IMR-90 (cell line): ENCODE data around the gene CEP20. TPM values are rescaled to one million over a fixed set of nuclear protein-coding genes. Genes with fewer than 3 reads are reported as not detected.

Experiments
- ATAC-seq: fragments of 200-7000 bp; cut with Tn5 transposase; 2 replicates; pipeline ENCODE4 v1.9.1; 2020; ENCODE audit warnings: low read depth, mild to moderate bottlenecking, moderate library complexity
- BruUV-seq: library from RNA; stranded (reverse); fragments of 400-500 nt; replicated peaks from 2 replicates; lab custom pipeline; 2021; lab: Mats Ljungman, UMichigan
- CTCF ChIA-PET: fragments of 300-600 bp; formaldehyde crosslinking; extraction: SDS; loops from one replicate; lab custom pipeline; 2021; ENCODE audit warnings: antibody characterized with exemption; lab: Yijun Ruan, JAX
- POLR2A ChIA-PET: fragments of 300-600 bp; sonication (Branson Sonifier 250); formaldehyde crosslinking; loops from one replicate; lab custom pipeline; 2022; ENCODE audit warnings: antibody characterized with exemption; ENCODE audit not compliant: unreplicated experiment; lab: Charles Lee
- DNase-seq: peaks from one replicate; pipeline ENCODE4 v3.0.0; 2013
- H2AFZ ChIP-seq: replicated peaks from 2 replicates; pipeline ENCODE3; 2013; ENCODE audit warnings: low read length, mild to moderate bottlenecking; ENCODE audit not compliant: poor library complexity
- H2AK5ac ChIP-seq: 2 replicates; pipeline ENCODE4 v1.6.1; 2013; ENCODE audit warnings: low read depth, low read length, inconsistent platforms
- H2AK9ac ChIP-seq: replicated peaks from 2 replicates; pipeline ENCODE3; 2013; ENCODE audit warnings: mild to moderate bottlenecking, low read depth, low read length, moderate library complexity; ENCODE audit not compliant: poor library complexity
- H2BK120ac ChIP-seq: 2 replicates; pipeline ENCODE4 v1.6.1; 2013; ENCODE audit warnings: low read depth, low read length, inconsistent platforms
- H2BK15ac ChIP-seq: 3 replicates; pipeline ENCODE4 v1.6.1; 2013; ENCODE audit warnings: low read depth, low read length, inconsistent platforms
- H2BK20ac ChIP-seq: 2 replicates; pipeline ENCODE4 v1.6.1; 2013; ENCODE audit warnings: low read depth, mild to moderate bottlenecking, inconsistent platforms, low read length, moderate library complexity
- H2BK5ac ChIP-seq: 2 replicates; pipeline ENCODE4 v1.6.1; 2013; ENCODE audit warnings: mild to moderate bottlenecking, low read depth, low read length, inconsistent platforms; ENCODE audit not compliant: poor library complexity, severe bottlenecking
- H3K14ac ChIP-seq: replicated peaks from 2 replicates; pipeline ENCODE4 v1.6.1; 2013; ENCODE audit warnings: low read depth, low read length, inconsistent platforms
- H3K18ac ChIP-seq: 2 replicates; pipeline ENCODE4 v1.6.1; 2013; ENCODE audit warnings: low read depth, low read length, control low read depth
- H3K23ac ChIP-seq: 2 replicates; pipeline ENCODE4 v1.6.1; 2013; ENCODE audit warnings: low read depth, low read length, inconsistent platforms
- H3K27ac ChIP-seq: 2 replicates; pipeline ENCODE4 v1.5.1; 2013; ENCODE audit warnings: mild to moderate bottlenecking, control low read depth, low read length; ENCODE audit not compliant: insufficient read depth
- H3K27me3 ChIP-seq: 2 replicates; pipeline ENCODE4 v1.6.1; 2013; ENCODE audit warnings: low read length; ENCODE audit not compliant: control insufficient read depth, insufficient read depth
- H3K36me3 ChIP-seq: 2 replicates; pipeline ENCODE4 v1.6.1; 2013; ENCODE audit warnings: low read length, mixed read lengths; ENCODE audit not compliant: control insufficient read depth, insufficient read depth
- H3K4ac ChIP-seq: 2 replicates; pipeline ENCODE4 v1.6.1; 2013; ENCODE audit warnings: low read depth, low read length, inconsistent platforms
- H3K4me1 ChIP-seq: 2 replicates; pipeline ENCODE4 v1.6.1; 2013; ENCODE audit warnings: low read length, mixed read lengths; ENCODE audit not compliant: control insufficient read depth, insufficient read depth
- H3K4me2 ChIP-seq: 2 replicates; pipeline ENCODE4 v1.6.1; 2013; ENCODE audit warnings: low read depth, mild to moderate bottlenecking, control low read depth, low read length, moderate library complexity
- H3K4me3 ChIP-seq: 2 replicates; pipeline ENCODE4 v1.5.1; 2013; ENCODE audit warnings: low read depth, mild to moderate bottlenecking, control low read depth, low read length, moderate library complexity; ENCODE audit not compliant: insufficient read depth
- H3K56ac ChIP-seq: 2 replicates; pipeline ENCODE4 v1.6.1; 2013; ENCODE audit warnings: low read length, inconsistent platforms; ENCODE audit not compliant: insufficient read depth; ENCODE audit errors: extremely low read depth
- H3K79me1 ChIP-seq, 2 experiments: 2 replicates each; pipeline ENCODE4 v1.6.1; 2013; ENCODE audit warnings: low read length in 2 of 2, inconsistent platforms in 1 of 2, low read depth in 1 of 2
- H3K9ac ChIP-seq: 2 replicates; pipeline ENCODE4 v1.6.1; 2013; ENCODE audit warnings: low read depth, low read length, control low read depth
- H3K9me1 ChIP-seq: 2 replicates; pipeline ENCODE4 v1.6.1; 2013; ENCODE audit warnings: low read length, inconsistent platforms; ENCODE audit not compliant: insufficient read depth
- H3K9me3 ChIP-seq: 2 replicates; pipeline ENCODE4 v1.6.1; 2013; ENCODE audit warnings: low read length; ENCODE audit not compliant: control insufficient read depth, insufficient read depth
- H4K20me1 ChIP-seq: 2 replicates; pipeline ENCODE4 v1.6.1; 2013; ENCODE audit warnings: low read length, inconsistent platforms; ENCODE audit not compliant: insufficient read depth
- H4K5ac ChIP-seq: 2 replicates; pipeline ENCODE4 v1.6.1; 2013; ENCODE audit warnings: mild to moderate bottlenecking, low read depth, low read length, control low read depth
- H4K8ac ChIP-seq, 2 experiments: 2 replicates each; pipeline ENCODE4 v1.6.1; 2013; ENCODE audit warnings: low read depth in 2 of 2, low read length in 2 of 2, control low read depth in 1 of 2, inconsistent platforms in 1 of 2
- H4K91ac ChIP-seq: 2 replicates; pipeline ENCODE4 v1.6.1; 2013; ENCODE audit warnings: low read depth, low read length, inconsistent platforms; ENCODE audit not compliant: insufficient read depth
- CEBPB ChIP-seq: IDR thresholded peaks from 2 replicates; pipeline ENCODE4 v1.6.1; 2012; ENCODE audit warnings: low read depth, low read length, improper control_type of control experiment
- CHD1 ChIP-seq: IDR thresholded peaks from 2 replicates; pipeline ENCODE4 v1.6.1; 2012; ENCODE audit warnings: low read depth, low read length, improper control_type of control experiment
- FOS ChIP-seq: fragments of 150-350 bp; IDR thresholded peaks from 2 replicates; pipeline ENCODE4 v1.6.1; 2016; ENCODE audit warnings: low read depth, low read length
- MAFK ChIP-seq: IDR thresholded peaks from 2 replicates; pipeline ENCODE4 v1.6.1; 2012; ENCODE audit warnings: low read depth, low read length, improper control_type of control experiment
- MAZ ChIP-seq: IDR thresholded peaks from 2 replicates; pipeline ENCODE4 v1.6.1; 2012; ENCODE audit warnings: low read depth, mild to moderate bottlenecking, low read length, improper control_type of control experiment, moderate library complexity, borderline replicate concordance
- MXI1 ChIP-seq: IDR thresholded peaks from 2 replicates; pipeline ENCODE4 v1.6.1; 2012; ENCODE audit warnings: low read depth, mild to moderate bottlenecking, low read length, moderate library complexity, borderline replicate concordance
- POLR2A ChIP-seq: IDR thresholded peaks from 2 replicates; pipeline ENCODE4 v1.6.1; 2012; ENCODE audit warnings: mild to moderate bottlenecking, low read depth, low read length
- RAD21 ChIP-seq: IDR thresholded peaks from 2 replicates; pipeline ENCODE4 v1.6.1; 2012; ENCODE audit warnings: low read length, improper control_type of control experiment
- RCOR1 ChIP-seq: IDR thresholded peaks from 2 replicates; pipeline ENCODE4 v1.6.1; 2012; ENCODE audit warnings: mild to moderate bottlenecking, low read length, improper control_type of control experiment; ENCODE audit not compliant: insufficient replicate concordance
- RFX5 ChIP-seq: IDR thresholded peaks from 2 replicates; pipeline ENCODE4 v1.8.0; 2012; ENCODE audit warnings: low read depth, mild to moderate bottlenecking, low read length, moderate library complexity
- SMC3 ChIP-seq: fragments of 150-350 bp; IDR thresholded peaks from 2 replicates; pipeline ENCODE4 v1.6.1; 2016; ENCODE audit warnings: low read depth, mild to moderate bottlenecking, antibody characterized with exemption, low read length, moderate library complexity
- WGBS, 2 experiments: methylation state at CpG; one replicate each; pipeline versions ENCODE4 v1.1.5 to v1.1.7; 2013; ENCODE audit warnings: missing lambda C conversion rate in 2 of 2; ENCODE audit not compliant: insufficient read length in 1 of 2; ENCODE audit errors: extremely low coverage in 2 of 2; 5-methylcytosine and 5-hydroxymethylcytosine counted together
- dilution Hi-C: fragments of 300-500 bp; cut with HindIII; formaldehyde crosslinking; loops from one replicate; pipeline ENCODE4 v1.14.3; 2018; ENCODE audit warnings: low sequenced_read_pairs; ENCODE audit not compliant: unreplicated experiment
- in situ Hi-C: fragments of 300-500 bp; cut with MboI; formaldehyde crosslinking; loops from 3 replicates; pipeline ENCODE4 v1.14.3; 2019; ENCODE audit warnings: low sequenced_read_pairs, inconsistent platforms, mixed read lengths
- intact Hi-C: fragments of 100-400 bp; cut with micrococcal nuclease; formaldehyde crosslinking; loops from 2 replicates; pipeline ENCODE4 v1.10.0; 2022
- polyA plus RNA-seq, 3 experiments: library from polyadenylated mRNA; depleted of rRNA; stranded (reverse); fragments of >200 nt; gene quantifications; 2 replicates each; pipeline ENCODE4 v1.2.3, GENCODE V29; 2012; ENCODE audit warnings: low replicate concordance in 1 of 3
- total RNA-seq: library from RNA; depleted of rRNA; stranded (reverse); fragments of >200 nt; gene quantifications from 2 replicates; pipeline ENCODE4 v1.2.3, GENCODE V29; 2012
- TF ChIP-seq, protein P1 (sequence below): fragments of 150-350 bp; IDR thresholded peaks from 2 replicates; pipeline ENCODE4 v1.6.1; 2016; ENCODE audit warnings: low read depth, mild to moderate bottlenecking, low read length, moderate library complexity, borderline replicate concordance
- TF ChIP-seq, protein P2 (sequence below): fragments of 150-350 bp; IDR thresholded peaks from 2 replicates; pipeline ENCODE4 v1.6.1; 2017; ENCODE audit warnings: mild to moderate bottlenecking, antibody characterized with exemption, low read length, low read depth

Gene CEP20
- total and polyA plus RNA-seq, 2 of the 4 experiments (the other 2 are of a cell fraction), result 28.8 to 40.1 TPM

DNA sequence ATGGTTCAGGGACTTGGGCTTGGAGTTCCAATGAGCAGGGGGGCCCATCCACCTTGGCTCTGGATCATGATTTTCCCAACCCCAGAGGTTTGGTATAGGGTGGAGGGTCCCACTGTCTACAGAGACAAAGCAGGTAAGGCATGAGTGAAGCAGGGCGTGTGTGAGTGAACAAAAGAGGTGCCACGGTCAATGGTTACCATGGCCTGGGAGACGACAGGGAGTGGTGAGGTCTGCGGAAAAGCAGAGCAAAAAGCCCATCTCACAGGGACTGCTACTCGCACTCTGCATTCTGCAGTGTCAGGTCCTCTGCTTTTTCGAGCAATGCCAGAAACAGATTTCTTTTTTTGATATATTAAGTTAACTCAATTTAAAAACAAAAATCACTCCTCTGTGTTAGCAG, 56.2 kb downstream of the CEP20 start:
- no peaks in the 10 kb centered on the region for H3K9me1 ChIP-seq
- no peak overlapping the region for H3K4ac ChIP-seq
- dilution Hi-C loops, result no loop called here
- H3K9ac ChIP-seq, result no peak overlapping the region
- H3K4me1 ChIP-seq, result peaks cover 3% of the 10 kb centered on the region
- no peak overlapping the region for H2BK5ac ChIP-seq
- H3K9me3 ChIP-seq, result no peaks in the 10 kb centered on the region
- no peaks in the 10 kb centered on the region for H3K79me1 ChIP-seq
- BruUV-seq, result no TSS peak
- in situ Hi-C loops, result loop anchor here (5.0 kb wide), 1 partner anchor 55 kb away; no protein-coding TSS in a partner anchor
- no peak overlapping the region for H2AFZ ChIP-seq
- CTCF ChIA-PET, result no interaction called here
- no peak overlapping the region for H3K23ac ChIP-seq
- TF ChIP-seq, protein P1, sequence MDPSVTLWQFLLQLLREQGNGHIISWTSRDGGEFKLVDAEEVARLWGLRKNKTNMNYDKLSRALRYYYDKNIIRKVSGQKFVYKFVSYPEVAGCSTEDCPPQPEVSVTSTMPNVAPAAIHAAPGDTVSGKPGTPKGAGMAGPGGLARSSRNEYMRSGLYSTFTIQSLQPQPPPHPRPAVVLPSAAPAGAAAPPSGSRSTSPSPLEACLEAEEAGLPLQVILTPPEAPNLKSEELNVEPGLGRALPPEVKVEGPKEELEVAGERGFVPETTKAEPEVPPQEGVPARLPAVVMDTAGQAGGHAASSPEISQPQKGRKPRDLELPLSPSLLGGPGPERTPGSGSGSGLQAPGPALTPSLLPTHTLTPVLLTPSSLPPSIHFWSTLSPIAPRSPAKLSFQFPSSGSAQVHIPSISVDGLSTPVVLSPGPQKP, result no peak
- no peak for TF ChIP-seq MAFK
- no peak for TF ChIP-seq MAZ
- TF ChIP-seq RAD21, result no peak
- TF ChIP-seq FOS, result no peak
- TF ChIP-seq SMC3, result no peak
- TF ChIP-seq CHD1, result no peak
- no peak for TF ChIP-seq POLR2A
- TF ChIP-seq RCOR1, result no peak
- TF ChIP-seq RFX5, result no peak
- no peak for TF ChIP-seq MXI1
- TF ChIP-seq, protein P2, sequence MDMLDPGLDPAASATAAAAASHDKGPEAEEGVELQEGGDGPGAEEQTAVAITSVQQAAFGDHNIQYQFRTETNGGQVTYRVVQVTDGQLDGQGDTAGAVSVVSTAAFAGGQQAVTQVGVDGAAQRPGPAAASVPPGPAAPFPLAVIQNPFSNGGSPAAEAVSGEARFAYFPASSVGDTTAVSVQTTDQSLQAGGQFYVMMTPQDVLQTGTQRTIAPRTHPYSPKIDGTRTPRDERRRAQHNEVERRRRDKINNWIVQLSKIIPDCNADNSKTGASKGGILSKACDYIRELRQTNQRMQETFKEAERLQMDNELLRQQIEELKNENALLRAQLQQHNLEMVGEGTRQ, result no peak
- no peak for TF ChIP-seq CEBPB
- WGBS, 2 experiments, result 94% methylated on average over 2 of the region's 6 CpGs; no CpG with 5 or more reads in 1 of the 2 experiments
- H3K18ac ChIP-seq, result no peak overlapping the region
- no peak overlapping the region for H4K91ac ChIP-seq
- H2BK120ac ChIP-seq, result no peak overlapping the region
- no peak overlapping the region for H4K8ac ChIP-seq
- POLR2A ChIA-PET, result no interaction called here
- H3K56ac ChIP-seq, result no peak overlapping the region
- H2BK20ac ChIP-seq, result no peak overlapping the region
- H4K5ac ChIP-seq, result no peak overlapping the region
- no peak overlapping the region for H3K4me3 ChIP-seq
- no peak overlapping the region for H2AK9ac ChIP-seq
- H3K14ac ChIP-seq, result no peak overlapping the region
- no peak for ATAC-seq
- DNase-seq, result no peak
- H3K27me3 ChIP-seq, result peaks cover 2% of the 10 kb centered on the region; the same call in 1 of the 2 replicates
- intact Hi-C loops, result no loop called here
- H3K27ac ChIP-seq, result no peak overlapping the region
- no peak overlapping the region; the same call in 2 of the 3 replicates for H2BK15ac ChIP-seq
- no peaks in the 10 kb centered on the region for H4K20me1 ChIP-seq
- H3K4me2 ChIP-seq, result no peak overlapping the region
- no peak overlapping the region for H2AK5ac ChIP-seq
- no peaks in the 10 kb centered on the region for H3K36me3 ChIP-seq
